Measurements from ENCODE around the gene SPG21.

The SPG21 gene

DNA sequence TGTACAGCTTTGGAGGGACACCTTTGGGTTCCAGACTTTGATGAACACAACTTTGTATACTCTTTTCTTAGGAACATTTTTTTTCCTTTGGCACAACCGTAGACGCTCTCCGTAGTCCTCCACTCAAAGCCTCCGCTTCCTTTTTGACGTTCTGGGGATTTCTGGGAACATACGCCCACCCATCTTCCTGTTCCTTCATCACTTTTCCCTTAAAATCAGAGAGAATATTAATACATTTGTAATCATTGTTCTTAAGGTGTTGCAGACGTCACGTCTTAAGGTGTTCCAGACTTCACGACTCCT lies 405 bp upstream of the SPG21 start:
- no peak for DNase-seq

DNA sequence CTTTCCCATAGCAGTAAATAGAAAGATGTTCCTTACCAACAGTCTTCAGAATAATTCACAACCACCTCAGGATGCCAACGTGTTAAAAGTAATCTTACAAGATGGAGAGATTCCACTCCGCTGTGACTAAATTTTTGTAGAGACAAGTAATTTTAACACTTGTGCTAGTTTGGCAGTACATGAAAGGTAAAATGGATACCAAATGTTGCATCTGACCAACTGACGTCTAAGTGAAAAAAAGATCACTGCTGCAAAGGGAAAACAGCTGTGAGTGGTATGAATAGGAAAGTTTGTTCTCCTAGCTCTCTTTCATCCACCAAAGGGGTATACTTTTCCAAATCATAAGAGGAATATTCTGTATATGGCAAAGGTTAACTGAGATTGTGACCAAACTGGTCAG lies 2.6 kb downstream of the SPG21 start:
- DNase-seq, result no peak

DNA sequence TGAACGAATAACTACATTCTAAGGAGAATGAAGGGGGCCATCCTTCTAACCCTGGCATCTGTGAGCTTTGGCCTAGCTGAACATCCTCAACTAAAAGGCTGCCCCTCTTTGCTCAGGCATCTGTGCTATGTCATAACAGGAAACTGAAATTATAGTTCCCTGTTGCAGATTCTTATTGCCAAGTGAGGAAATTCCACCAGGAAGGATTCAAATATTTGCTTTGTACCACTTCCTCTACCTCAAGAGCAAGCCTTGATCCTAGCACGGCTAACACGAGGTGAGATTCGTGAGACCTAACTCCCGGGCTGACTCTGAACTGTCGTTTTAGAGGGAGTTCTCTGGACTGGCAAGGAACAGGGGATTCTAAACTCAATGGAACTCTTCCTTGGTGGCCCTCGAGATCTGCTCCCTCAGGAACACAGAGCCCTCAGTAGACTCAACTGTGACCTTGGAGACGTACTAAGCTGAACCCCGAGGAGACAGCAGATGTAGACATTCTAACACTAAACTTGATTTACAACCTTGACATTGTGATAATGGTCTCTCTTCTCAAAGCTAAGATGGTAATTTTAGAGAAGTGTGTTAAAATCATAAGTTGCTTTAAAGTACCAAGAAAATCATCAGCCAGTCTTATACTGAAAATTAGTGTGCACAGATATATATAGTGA lies 4.2 kb downstream of the SPG21 start:
- DNase-seq, result no peak

DNA sequence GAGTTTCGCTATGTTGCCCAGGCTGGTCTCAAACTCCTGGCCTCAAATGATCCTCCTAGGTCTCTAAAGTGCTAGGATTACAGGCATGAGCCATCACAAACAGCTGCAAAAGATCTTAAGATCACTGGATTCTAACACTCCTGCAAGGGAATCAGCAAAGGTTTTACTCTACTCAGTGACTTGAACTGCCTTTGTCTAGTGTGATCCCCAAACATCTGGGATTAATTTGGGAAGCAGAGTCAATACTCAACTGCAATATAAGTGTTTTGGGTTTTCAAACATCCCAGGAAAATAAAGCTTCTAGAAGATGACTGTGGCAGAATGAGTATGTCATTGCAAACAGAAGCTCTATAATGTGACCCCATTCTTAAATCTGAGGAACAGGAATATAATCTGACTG lies 7.2 kb downstream of the SPG21 start:
- DNase-seq, result no peak

DNA sequence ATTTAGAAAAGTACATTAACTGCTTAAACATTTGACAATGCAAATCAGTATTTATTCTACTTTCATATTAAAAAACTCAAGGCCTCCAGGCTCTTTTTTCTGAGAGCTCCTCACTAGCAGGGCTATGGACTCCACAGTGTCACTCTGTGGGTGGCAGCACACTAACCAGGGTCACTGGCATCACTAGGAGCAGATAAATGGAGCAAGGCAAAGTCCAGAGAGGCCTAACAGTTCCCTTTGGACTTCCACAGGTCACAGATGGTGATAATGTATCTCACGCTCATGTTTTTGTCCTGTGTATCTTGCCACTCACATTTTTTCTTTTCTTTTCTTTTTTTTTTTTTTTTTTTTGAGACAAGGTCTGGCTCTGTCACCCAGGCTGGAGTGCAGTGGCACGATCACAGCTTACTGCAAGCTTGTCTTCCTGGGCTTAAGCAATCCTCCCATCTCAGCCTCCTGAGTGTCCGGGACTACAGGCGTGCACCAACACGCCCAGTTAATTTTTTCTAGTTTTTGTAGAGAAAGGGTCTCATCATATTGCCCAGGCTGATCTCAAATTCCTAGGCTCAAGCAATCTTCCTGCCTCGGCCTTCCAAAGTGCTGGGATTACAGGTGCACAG lies 7.8 kb downstream of the SPG21 start:
- DNase-seq, result no peak

DNA sequence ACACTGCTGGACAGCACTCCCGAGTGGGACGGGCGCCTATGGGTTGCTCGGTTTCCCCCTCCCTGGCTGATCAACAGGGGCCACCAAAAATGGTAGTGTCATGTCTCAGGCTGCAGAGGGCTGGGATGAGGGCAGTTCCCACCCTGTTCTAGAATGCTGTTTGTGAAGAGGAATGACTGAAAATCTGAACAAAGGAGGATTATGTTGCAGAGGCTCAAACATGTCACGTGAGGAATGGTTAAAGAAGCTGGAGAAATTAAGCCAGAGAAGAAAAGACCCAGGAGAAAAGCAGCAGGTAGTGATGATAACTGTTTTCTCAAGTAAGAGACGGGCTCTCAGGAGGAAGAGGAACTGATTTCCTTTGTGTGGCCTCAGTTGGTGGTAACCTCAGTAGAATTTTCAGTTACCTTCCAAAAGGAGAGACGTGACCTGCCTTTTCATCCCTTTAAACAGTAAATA lies 10.4 kb downstream of the SPG21 start:
- DNase-seq, result no peak

DNA sequence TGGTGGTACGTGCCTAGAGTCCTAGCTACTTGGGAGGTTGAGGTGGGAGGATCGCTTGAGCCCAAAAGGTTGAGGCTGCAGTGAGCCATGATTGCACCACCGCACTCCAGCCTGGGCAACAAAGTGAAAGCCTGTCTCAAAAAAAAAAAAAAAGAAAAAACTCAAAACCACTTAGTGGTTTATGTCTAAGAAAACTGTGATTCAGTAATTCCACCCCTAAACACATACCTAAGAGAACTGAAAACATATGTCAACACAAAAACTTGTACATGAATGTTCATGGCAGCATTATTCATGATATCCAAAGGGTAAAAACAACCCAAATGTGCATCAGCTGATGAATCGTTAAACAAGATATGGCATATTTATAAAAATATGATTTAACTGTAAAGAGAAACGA lies 14.3 kb downstream of the SPG21 start:
- no peak for DNase-seq

DNA sequence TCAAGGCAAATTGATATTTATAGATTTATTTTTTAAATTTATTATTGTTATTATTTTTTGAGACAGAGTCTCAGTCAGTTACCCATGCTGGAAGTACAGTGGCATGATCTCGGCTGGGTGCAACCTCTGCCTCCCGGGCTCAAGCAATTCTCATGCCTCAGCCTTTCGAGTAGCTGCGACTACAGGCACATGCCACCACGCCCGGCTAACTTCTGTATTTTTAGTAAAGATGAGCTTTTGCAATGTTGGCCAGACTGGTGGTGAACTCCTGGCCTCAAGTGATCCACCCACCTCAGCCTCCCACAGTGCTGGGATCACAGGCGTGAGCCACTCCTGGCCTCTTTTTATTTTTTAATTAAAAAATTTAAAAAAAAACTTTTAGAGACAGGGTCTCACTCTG lies 19.0 kb downstream of the SPG21 start:
- no peak for DNase-seq

DNA sequence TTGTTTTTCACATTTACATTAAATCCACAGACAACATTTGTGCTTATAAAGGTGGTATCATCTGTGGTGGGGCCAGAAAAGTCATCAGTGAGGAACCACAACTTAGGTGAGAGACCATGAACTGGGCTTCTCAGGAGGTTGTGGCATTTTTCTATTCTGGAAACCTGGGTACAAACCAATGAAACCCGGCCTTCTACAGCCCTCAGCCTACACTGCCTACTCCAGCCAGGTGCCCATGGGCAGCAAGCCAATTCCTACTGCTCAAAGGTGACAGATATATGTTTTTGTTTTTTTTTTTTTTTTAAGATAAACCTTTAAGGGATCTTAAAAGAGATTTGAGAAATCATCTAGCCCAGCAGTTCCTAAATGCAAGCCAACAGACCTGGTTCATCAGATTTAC lies 20.3 kb downstream of the SPG21 start:
- no peak for DNase-seq

DNA sequence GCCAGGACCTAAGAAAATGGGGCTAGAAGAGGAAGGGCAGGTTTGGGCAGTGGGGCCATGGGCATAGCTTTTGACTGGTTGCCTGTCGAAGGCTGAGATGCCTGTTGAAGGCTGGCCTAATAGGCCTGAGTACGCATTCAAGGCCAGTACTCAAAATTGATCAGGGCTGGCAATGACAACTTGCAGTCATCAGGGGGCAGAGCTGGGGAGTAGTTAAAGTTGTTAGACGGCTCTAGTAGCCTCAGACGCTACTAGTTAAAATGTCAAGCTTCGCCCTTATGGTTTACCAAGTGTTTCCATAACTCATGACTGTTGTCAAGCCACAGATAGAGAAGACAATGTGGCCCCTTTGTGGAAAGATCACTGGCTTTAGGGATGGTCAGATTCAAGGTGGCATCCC lies 28.7 kb downstream of the SPG21 start:
- DNase-seq, result no peak

DNA sequence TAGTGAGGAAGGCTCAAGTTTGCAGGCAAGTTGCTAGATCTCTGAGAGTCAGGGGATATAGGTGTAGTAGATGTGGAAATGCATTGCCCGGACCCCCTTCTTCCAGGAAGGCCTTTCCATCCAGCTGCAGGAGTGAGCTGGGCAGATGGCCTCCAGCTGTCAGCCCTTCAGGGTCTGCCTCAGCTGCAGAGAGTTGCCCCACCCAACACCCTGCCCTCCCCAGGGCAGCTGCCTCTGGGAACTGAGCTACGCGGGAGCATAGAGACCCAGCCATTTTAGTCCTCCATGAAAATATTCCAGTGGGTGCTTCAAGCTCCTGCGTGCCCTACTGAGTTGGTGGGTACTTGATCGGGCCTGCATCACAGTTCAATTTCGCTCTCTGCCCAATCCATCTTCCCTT lies 29.6 kb downstream of the SPG21 start:
- no peak for DNase-seq

DNA sequence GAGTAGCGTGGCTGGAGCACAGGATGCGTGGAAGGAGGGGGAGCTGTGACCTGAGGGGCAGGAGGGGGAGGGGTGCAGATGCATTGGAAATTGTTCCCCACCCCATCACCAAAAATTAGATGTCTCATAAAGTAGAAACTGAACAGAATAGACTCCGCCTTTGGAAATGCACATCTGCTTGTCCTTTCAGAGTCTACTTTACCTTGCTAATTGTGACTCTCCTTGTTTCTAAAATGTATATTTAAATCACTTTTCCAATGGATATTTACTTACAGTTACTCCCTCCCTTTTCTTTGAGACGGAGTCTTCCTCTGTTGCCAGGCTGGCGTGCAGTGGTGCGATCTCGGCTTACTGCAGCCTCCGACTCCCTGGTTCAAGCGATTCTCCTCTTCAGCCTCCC lies 30.6 kb downstream of the SPG21 start:
- DNase-seq, result no peak

DNA sequence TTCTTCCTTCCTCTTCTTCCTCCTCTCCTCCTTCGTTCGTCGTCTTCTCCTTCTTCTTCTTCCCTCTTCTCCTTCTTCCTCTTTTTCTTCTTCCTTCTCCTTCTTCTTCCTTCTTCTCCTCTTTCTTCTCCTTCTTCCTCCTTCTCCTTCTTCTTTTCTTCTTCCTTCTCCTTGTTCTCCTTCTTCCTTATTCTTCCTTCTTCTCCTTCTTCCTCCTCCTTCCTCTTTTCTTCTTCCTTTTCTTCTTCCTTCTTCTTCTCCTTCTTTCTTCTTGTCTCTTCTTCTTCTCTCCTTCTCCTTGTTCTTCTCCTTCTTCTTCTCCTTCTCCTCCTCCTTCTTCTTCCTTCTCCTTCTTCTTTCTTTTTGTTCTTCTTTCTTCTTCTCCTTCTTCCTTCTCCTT lies 35.3 kb downstream of the SPG21 start:
- no peak for DNase-seq

DNA sequence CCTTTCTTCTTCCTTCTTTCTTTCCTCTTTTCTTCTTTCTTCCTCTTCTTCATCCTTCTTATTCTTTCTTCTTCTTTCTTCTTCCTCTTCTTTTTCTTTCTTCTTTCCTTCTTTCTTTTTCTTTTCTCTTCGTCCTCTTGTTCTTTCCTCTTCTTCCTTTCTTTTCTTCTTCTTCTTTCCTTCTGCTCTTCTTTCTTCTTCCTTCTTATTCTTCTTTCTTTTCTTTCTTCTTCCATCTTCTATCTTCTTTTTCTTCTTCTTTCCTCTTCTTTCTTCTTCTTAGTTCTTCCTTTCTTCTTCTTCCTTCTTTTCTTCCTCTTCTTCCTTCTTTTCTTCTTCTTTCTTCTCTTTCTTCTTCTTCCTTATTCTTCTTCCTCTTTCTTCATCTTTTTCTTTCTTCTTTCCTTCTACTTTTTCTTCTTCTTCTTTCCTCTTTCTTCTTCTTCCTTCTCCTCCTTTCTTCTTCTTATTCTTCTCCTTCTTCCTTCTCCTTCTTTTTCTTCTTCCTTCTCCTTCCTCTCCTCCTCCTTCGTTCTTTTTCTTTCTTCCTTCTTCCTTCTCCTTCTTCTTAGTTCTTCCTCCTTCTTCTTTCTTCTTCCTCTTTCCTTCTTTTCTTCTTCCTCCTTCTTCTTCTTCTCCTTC lies 37.8 kb downstream of the SPG21 start:
- DNase-seq, result no peak

DNA sequence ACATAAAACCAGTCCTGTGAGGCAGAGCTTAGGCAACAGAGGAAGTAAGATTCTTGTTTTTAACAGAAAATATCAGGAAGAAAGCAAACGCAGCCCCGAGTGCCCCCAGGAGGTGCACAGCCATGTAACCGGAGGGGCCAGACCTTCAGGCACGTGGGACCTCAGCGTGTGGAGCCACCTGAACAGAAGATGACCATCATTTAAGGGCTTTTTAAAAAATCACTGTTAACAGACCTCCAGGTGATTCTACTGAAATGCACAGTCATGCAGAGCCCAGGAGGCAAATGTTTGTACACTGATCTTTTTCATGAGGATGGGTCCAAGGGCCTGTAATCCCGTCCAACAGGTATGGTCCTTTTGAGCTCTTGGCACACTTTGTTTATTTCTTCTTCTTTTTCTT lies 38.8 kb downstream of the SPG21 start:
- DNase-seq, result no peak

DNA sequence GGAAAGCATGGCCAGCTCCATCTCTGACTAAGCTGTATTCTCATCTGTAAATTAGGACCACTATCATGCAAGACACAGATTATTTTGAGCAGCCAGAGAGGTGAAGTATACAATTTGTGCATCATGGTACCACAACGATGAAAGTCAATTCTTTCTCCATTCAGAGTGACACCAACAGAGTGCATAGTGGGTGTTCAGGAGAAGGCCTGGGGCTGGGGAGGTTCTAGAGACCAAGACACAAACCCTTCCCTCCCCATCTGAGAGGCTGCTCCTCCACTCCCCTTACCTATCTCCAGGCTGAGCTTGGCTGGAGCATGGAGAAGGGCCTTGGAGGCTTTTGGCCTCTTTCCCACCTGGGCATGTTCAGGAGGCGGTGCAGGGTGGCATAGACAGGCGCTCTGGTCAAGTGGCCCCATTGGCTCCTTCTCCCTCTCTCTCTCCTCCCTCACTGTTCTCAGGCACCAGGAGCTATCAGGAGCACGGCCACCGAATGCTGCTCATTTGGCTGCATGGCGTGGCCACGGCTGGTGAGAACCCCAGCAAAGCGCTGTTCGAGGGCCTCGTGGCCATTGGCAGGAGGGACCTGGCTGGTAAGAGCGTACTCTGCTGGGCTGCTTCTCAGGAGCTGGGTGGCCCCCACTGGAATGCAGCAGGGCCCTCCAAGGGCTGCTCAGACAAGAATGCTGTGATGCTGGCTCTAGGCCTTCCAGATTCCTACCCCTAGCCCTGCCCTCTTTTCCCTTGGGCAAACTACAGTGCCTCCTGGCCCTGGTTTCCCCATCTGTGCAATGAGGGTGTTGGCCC lies 40.1 kb downstream of the SPG21 start:
- DNase-seq, result no peak

DNA sequence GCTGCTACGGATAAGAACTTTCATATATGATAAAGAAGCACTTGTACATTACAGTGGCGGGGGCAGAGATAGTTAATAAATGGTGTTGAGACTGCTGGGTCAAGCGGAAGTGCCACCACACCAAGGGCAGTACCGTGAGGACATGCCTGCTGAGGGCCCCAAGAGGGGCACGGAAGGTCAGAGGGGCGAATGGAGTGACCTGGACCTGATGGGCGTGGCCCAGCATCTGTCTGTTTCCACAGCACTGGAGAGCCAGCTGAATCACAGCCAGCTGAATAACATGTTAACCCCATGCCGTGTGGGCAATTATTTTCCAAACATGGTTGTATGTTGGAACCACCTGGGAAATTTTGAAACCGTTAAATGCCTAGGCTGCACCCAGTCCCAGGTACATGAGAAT lies 40.8 kb downstream of the SPG21 start:
- no peak for DNase-seq

DNA sequence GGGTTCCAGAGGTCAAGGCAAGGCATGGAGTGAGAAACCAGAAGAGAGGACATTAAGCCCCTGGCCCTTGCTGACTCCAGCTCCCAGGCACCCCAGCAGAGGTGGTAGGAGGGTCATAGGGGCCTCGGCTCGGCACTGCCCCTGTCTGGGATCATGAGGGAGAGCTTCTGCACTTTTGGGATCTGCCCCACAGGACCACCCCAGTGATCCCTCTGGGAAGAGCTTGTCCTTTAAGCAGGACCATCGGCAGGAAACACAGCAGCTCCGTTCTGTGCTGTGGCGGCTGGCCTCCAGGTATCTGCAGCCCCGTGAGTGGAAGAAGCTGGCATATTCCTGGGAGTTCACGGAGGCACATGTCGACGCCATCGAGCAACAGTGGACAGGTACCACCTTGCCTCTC lies 42.5 kb downstream of the SPG21 start:
- no peak for DNase-seq

DNA sequence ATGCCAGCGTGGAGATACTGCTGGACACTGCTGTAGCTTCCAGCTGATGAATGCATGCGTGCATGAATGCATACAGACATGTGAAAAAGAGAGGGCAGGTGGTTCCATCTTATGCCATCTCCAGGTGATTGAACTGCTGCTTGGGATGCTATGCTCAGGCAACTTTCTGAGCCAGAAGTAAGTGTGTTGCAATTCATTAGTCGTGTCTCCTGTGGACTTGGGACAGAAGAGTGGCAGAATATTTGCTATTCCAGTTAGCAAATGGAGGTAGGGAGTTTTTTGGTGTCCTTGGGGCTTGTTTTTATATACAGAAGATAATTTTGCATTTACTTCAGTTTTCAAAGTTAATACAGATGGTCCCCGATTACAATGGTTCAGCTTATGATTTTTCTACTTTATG lies 44.8 kb downstream of the SPG21 start:
- no peak for DNase-seq

DNA sequence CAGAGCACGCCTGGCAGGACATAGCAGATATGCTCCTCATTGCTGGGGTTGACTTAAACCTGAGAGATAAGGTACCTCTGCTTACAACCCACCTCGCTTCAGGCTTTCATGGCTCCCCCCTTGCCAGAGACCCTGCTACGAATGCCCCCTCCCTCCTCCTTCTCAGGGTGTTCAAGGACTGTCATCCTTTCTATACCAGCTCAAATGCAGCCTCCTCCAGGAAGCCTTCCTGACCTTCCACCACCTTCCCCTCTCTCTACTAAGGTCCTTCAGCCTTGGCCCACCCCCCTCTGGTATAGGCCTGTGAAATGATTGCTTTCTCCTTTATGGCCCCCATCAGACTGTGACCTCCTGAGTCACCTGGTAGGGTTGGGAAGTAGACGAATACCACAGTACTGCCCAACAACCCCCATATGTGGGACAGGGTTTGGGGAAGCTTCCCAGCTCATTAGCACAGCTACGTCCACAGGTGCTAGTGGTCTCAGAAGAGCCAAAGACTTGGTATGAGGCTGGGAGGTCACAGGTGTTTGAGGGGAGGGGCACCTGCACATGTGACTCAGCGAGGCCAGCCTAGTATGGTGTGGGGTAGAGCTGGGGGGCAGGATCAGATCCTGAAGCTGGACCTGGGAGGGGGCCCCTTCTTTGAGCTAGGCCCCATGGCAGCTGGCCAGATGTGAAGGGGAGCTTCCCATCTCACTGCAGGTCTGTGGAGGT lies 46.0 kb downstream of the SPG21 start:
- DNase-seq, result no peak

DNA sequence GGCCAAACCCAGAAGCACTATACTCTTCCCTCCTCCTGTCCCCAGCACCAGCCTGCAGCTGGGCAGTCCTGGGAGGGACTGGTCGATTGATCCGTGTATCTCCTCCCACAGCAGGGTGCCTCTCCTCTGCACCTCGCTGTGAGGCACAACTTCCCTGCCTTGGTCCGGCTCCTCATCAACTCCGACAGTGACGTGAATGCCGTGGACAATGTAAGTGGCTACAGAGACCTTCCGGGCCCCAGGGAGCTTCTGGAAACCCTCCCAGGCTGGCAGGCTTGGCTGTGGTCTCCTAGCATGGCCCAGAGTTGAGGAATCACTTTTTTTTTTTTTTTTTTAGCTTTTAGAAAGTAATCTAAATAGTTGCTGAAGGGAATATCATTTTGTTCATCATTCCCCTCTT lies 47.4 kb downstream of the SPG21 start:
- no peak for DNase-seq

DNA sequence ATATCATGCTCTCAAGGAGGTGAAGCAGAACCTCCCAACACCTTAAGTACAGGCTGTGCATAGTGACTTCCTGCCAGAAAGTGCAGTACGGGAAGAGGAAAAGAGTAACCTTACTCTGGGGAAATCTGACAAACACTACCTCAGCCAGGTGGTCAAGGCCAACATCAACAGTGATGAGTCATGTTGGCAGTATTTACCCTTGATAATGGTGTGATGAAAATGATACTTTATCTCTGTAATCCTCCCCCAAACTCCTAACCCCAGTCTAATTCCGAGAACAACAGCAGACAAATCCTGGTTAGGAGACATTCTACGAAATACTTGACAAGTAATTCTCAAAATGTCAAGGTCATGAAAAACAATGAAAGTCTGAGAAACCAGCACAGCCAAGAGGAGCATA lies 51.5 kb downstream of the SPG21 start:
- no peak for DNase-seq

DNA sequence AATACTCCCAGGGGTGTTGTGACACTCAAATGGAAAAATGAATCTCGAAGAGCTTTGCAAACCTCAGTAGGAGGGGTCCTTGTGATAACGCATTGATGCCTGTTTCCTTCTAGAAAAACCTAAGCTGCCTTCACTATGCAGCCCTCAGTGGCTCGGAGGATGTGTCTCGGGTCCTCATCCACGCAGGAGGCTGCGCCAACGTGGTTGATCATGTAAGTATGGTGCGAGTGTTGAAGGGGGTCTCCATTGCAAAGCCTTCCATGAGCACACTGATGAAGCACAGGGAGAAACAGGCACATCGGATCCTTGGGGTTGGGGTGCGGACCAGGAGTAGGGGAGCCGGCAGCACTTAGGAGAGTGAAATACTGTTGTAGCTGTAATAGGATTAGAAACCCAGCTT lies 55.7 kb downstream of the SPG21 start:
- no peak for DNase-seq
